Esophagus muscularis mucosa (tissue), 4 donors: ENCODE data around the gene CNTNAP2. TPM values are rescaled to one million over a fixed set of nuclear protein-coding genes. Genes with fewer than 3 reads are reported as not detected.

Experiments
- DNase-seq: peaks from one replicate; pipeline ENCODE4 v3.0.0-alpha.2; 2017; ENCODE audit errors: extremely low spot score
- H3K27ac ChIP-seq, 4 donors: fragments of 200-600 bp; sonication (generic); replicated peaks in 1 of 4; 1 replicate in 3 of 4; 2 replicates in 1 of 4; pipeline ENCODE4 v1.5.1; 2016 to 2019; ENCODE audit warnings: mild to moderate bottlenecking in 1 of 4
- H3K27me3 ChIP-seq, 4 donors: fragments of 200-600 bp; sonication (generic); one replicate each; pipeline versions ENCODE4 v1.5.1 to v1.6.0; 2016 to 2019
- H3K36me3 ChIP-seq, 4 donors: fragments of 200-600 bp; sonication (generic); one replicate each; pipeline ENCODE4 v1.5.1; 2016 to 2019
- H3K4me1 ChIP-seq, 4 donors: fragments of 200-600 bp; sonication (generic); one replicate each; pipeline ENCODE4 v1.5.1; 2016 to 2019
- H3K4me3 ChIP-seq, 4 donors: fragments of 200-600 bp; sonication (generic); 1 replicate in 2 of 4; 2 replicates in 2 of 4; pipeline ENCODE4 v1.5.1; 2016 to 2019; ENCODE audit warnings: mild to moderate bottlenecking in 4 of 4, moderate library complexity in 1 of 4
- H3K9me3 ChIP-seq, 4 donors: fragments of 200-600 bp; sonication (generic); 1 replicate in 3 of 4; 2 replicates in 1 of 4; pipeline ENCODE4 v1.5.1; 2016 to 2019
- EP300 ChIP-seq: sonication (generic); formaldehyde crosslinking; IDR thresholded peaks from one replicate; pipeline ENCODE4 v1.6.1; 2017; ENCODE audit warnings: antibody characterized with exemption
- POLR2A ChIP-seq: fragments of 450-650 bp; IDR thresholded peaks from one replicate; pipeline ENCODE4 v1.6.1; 2017; ENCODE audit warnings: antibody characterized with exemption, moderate library complexity, mild to moderate bottlenecking, low read depth
- POLR2AphosphoS5 ChIP-seq, 2 donors: sonication (generic); formaldehyde crosslinking; IDR thresholded peaks; one replicate each; pipeline ENCODE4 v1.6.1; 2017; ENCODE audit warnings: antibody characterized with exemption in 2 of 2
- WGBS: methylation state at CpG from one replicate; pipeline ENCODE4 v1.1.5; 2018; 5-methylcytosine and 5-hydroxymethylcytosine counted together
- intact Hi-C: fragments of 100-400 bp; cut with DNase I; formaldehyde crosslinking; loops from one replicate; pipeline ENCODE4 v1.15.1; 2023
- total RNA-seq, 4 donors: library from RNA; depleted of rRNA; stranded (reverse); fragments of >200 nt; gene quantifications; one replicate each; pipeline versions ENCODE4 v1.1.0 to v1.2.1, GENCODE V29; 2016
- TF ChIP-seq, protein P1 (sequence below), 3 experiments: fragments of 200-600 bp in 2 of 3; fragments of 450-650 bp in 1 of 3; sonication (generic) in 2 of 3; IDR thresholded peaks; one replicate each; pipeline ENCODE4 v1.5.1; 2017 to 2019; ENCODE audit warnings: antibody characterized with exemption in 3 of 3, mild to moderate bottlenecking in 2 of 3, moderate library complexity in 1 of 3

The CNTNAP2 gene
- total RNA-seq, 4 donors from 2014 or later: 1.2 to 2.9 (median 1.9) TPM

DNA sequence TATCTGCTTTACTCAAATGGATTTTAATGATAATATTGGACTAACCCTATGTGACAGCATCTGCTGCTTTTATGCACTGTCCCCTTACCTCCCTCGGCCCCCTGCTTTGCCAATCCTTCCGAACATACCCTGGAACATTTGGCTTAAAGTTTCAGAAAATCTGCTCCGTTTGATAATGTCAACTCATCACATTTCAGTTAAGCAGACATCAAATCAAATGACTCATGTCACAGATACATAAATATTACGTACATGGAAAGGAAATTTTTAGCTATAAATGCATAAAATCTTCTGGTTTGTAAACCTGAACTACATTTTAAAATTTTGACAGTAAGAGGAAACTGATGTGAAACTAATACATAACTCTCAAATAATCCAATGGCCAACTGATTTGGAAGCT lies 98.2 kb downstream of the CNTNAP2 start:
- WGBS: 80% methylated on average over 4 of the region's 4 CpGs
- no peak overlapping the region for H3K27ac ChIP-seq
- H3K27me3 ChIP-seq: no peaks in the 10 kb centered on the region
- intact Hi-C loops: no loop called here
- no peak overlapping the region for H3K4me3 ChIP-seq
- H3K4me1 ChIP-seq: no peaks in the 10 kb centered on the region
- TF ChIP-seq, protein P1, sequence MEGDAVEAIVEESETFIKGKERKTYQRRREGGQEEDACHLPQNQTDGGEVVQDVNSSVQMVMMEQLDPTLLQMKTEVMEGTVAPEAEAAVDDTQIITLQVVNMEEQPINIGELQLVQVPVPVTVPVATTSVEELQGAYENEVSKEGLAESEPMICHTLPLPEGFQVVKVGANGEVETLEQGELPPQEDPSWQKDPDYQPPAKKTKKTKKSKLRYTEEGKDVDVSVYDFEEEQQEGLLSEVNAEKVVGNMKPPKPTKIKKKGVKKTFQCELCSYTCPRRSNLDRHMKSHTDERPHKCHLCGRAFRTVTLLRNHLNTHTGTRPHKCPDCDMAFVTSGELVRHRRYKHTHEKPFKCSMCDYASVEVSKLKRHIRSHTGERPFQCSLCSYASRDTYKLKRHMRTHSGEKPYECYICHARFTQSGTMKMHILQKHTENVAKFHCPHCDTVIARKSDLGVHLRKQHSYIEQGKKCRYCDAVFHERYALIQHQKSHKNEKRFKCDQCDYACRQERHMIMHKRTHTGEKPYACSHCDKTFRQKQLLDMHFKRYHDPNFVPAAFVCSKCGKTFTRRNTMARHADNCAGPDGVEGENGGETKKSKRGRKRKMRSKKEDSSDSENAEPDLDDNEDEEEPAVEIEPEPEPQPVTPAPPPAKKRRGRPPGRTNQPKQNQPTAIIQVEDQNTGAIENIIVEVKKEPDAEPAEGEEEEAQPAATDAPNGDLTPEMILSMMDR (IDR thresholded peaks at IDR 0.05): no peak
- TF ChIP-seq EP300: no peak
- H3K9me3 ChIP-seq: no peaks in the 10 kb centered on the region
- no peaks in the 10 kb centered on the region for H3K36me3 ChIP-seq
- no peak for DNase-seq

DNA sequence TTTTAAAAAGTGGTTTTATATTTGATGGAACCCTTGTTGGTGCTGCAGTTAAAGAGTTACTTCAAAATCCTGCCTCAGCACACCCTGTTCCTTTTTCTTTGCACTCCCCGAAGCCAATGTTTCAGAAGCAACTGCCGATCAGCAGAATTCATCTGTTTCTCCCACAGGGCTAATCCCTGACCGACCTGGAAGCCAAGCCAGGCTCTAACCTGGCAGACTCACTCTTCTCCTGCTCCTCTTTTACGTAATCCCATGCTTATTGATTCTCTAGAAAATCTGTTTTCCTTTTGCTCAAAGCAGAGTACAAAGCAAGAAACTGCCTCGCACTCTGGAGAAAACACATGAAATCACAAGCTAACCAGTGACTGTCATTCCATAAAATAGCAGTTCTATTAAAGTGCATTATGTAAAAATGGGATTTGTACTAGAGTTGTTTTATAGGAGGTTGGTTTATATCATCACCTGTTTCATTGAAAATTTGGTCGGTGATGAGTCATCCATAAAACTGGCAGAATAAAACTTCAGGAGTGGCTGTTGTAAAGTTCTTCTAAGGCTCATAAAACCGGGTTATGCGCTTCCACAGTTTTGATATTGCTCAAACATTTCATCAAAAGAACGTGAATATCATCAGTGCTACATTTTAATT lies 99.9 kb downstream of the CNTNAP2 start:
- H3K9me3 ChIP-seq: no peaks in the 10 kb centered on the region
- H3K36me3 ChIP-seq: no peaks in the 10 kb centered on the region
- WGBS: 64% methylated on average over 9 of the region's 9 CpGs
- no peak for DNase-seq
- H3K4me1 ChIP-seq: no peaks in the 10 kb centered on the region
- H3K27me3 ChIP-seq: no peaks in the 10 kb centered on the region
- H3K27ac ChIP-seq: no peak overlapping the region
- TF ChIP-seq POLR2AphosphoS5 (IDR thresholded peaks at IDR 0.05) (no peak), EP300 (no peak), POLR2A (no peak)
- TF ChIP-seq, protein P1 (IDR thresholded peaks at IDR 0.05): no peak
- H3K4me3 ChIP-seq: no peak overlapping the region
- intact Hi-C loops: no loop called here

DNA sequence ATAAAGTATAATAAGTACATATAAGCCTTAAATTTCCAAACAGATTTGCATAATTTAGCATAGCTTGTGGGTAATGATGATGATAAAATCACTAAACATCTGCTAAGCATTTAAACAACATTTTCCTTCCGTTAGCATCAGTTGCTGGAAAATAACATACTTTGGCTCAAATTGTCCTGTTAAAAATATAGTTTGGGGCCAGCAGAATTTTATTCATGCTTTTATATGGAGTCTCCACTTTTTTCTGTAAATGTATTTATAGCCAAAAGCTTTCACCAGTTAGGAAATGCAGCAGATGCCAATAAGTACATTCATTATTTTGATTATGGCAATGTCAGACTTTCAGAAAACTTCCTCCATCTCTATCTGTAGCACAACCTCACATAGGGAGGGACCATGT lies 107.2 kb downstream of the CNTNAP2 start:
- Histone ChIP-seq H3K4me3 (no peak overlapping the region), H3K4me1 (peaks cover 0 to 5% (median 0%) of the 10 kb centered on the region in 4 donors), H3K36me3 (no peaks in the 10 kb centered on the region), H3K27ac (no peak overlapping the region), H3K9me3 (no peaks in the 10 kb centered on the region), H3K27me3 (no peaks in the 10 kb centered on the region)
- intact Hi-C loops: no loop called here
- no peak for DNase-seq
- no peak for TF ChIP-seq POLR2A
- TF ChIP-seq POLR2AphosphoS5 (IDR thresholded peaks at IDR 0.05): no peak
- 70% methylated on average over 1 of the region's 1 CpG for WGBS

DNA sequence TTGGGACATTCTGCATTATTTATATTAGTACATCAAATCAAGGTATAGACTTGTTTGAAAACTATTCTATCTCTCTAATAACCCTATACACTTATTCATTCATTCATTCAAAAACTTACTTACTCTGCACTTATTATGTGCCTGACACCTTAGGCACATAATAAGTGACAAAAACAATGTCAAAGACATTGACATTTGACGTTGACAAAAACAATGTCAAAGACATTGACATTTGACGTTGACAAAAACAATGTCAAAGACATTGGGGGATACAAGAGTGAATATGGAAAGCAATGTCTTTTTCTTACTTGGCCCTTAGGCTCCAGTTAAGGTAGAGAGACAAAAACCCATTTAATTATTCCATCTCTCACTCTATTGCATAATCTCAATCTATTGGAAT lies 116.0 kb downstream of the CNTNAP2 start:
- Histone ChIP-seq H3K27me3 (no peaks in the 10 kb centered on the region), H3K4me3 (no peak overlapping the region), H3K4me1 (peaks cover 0 to 9% (median 6%) of the 10 kb centered on the region in 4 donors), H3K36me3 (no peaks in the 10 kb centered on the region), H3K9me3 (no peaks in the 10 kb centered on the region), H3K27ac (no peak overlapping the region)
- intact Hi-C loops: no loop called here
- TF ChIP-seq, protein P1 (IDR thresholded peaks at IDR 0.05): no peak
- no peak for TF ChIP-seq EP300
- TF ChIP-seq POLR2AphosphoS5 (IDR thresholded peaks at IDR 0.05): no peak
- no peak for TF ChIP-seq POLR2A
- no peak for DNase-seq
- 92% methylated on average over 2 of the region's 2 CpGs for WGBS

DNA sequence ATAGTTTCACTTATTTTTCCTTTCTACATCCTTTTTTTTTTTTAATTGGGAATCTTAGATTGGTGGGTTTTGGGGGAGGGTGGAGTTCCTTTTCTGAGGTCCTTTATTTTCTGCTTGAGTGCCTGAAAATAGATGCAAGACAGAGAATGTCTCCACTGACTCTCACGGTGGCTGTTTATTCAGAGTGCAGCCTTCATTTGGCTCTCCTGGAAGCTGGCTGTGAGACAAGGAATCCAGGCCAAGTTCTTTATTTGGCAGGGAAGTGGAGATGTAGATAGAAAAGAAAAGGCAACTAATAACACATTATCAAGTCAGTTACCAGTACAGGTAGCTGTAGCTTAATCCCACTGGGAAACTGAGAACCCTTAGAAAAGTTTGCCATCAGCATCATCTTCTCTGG lies 118.6 kb downstream of the CNTNAP2 start:
- no peaks in the 10 kb centered on the region for H3K9me3 ChIP-seq
- WGBS: 29% methylated on average over 1 of the region's 1 CpG
- no peak overlapping the region for H3K27ac ChIP-seq
- H3K36me3 ChIP-seq: no peaks in the 10 kb centered on the region
- H3K27me3 ChIP-seq: no peaks in the 10 kb centered on the region
- H3K4me1 ChIP-seq: peaks cover 0 to 9% (median 4%) of the 10 kb centered on the region in 4 donors
- TF ChIP-seq POLR2AphosphoS5 (IDR thresholded peaks at IDR 0.05): no peak
- TF ChIP-seq, protein P1 (IDR thresholded peaks at IDR 0.05): no peak
- DNase-seq: no peak
- H3K4me3 ChIP-seq: no peak overlapping the region
- intact Hi-C loops: no loop called here
